HepG2 (cell line): ENCODE results near the gene PIKFYVE. TPM values are rescaled to one million over a fixed set of nuclear protein-coding genes. Genes with fewer than 3 reads are reported as not detected.

ENCODE experiments used
- FOSL1 ChIP-seq: sonication (generic); formaldehyde crosslinking; IDR thresholded peaks from 2 replicates; pipeline ENCODE4 v1.9.0; 2021; ENCODE audit warnings: missing genetic modification reagents, borderline replicate concordance
- FOXA1 ChIP-seq, 2 experiments: fragments of 450-650 bp in 1 of 2; sonication (generic) in 1 of 2; formaldehyde crosslinking in 1 of 2; IDR thresholded peaks; 2 replicates each; pipeline versions ENCODE4 v1.4.0 to v1.6.1; 2016 to 2020; ENCODE audit warnings: missing genetic modification reagents in 1 of 2
- HINFP ChIP-seq: sonication (generic); formaldehyde crosslinking; IDR thresholded peaks from 2 replicates; pipeline ENCODE4 v1.4.0; 2020; ENCODE audit warnings: low read depth, mild to moderate bottlenecking, missing genetic modification reagents
- JARID2 ChIP-seq: sonication (generic); formaldehyde crosslinking; IDR thresholded peaks from 2 replicates; pipeline ENCODE4 v1.8.1; 2023; ENCODE audit warnings: missing genetic modification reagents, inconsistent platforms; ENCODE audit not compliant: insufficient replicate concordance
- PHF8 ChIP-seq: sonication (generic); formaldehyde crosslinking; IDR thresholded peaks from 2 replicates; pipeline ENCODE4 v1.5.0; 2020; ENCODE audit warnings: missing genetic modification reagents
- REXO4 ChIP-seq: sonication (generic); formaldehyde crosslinking; IDR thresholded peaks from 2 replicates; pipeline ENCODE4 v1.8.0; 2022; ENCODE audit warnings: missing genetic modification reagents, mild to moderate bottlenecking, borderline replicate concordance
- SUZ12 ChIP-seq: fragments of 150-350 bp; IDR thresholded peaks from 2 replicates; pipeline ENCODE4 v1.6.1; 2014; ENCODE audit warnings: low read depth, low read length
- ZBTB1 ChIP-seq: sonication (generic); formaldehyde crosslinking; IDR thresholded peaks from 2 replicates; pipeline ENCODE4 v1.4.0; 2020; ENCODE audit warnings: missing genetic modification reagents, borderline replicate concordance
- ZNF124 ChIP-seq: sonication (generic); formaldehyde crosslinking; IDR thresholded peaks from 2 replicates; pipeline ENCODE4 v1.4.0; 2020; ENCODE audit warnings: missing genetic modification reagents
- ZNF282 ChIP-seq: fragments of 450-650 bp; IDR thresholded peaks from 2 replicates; pipeline ENCODE4 v1.6.1; 2018; ENCODE audit not compliant: partially characterized antibody
- ZNF331 ChIP-seq: sonication (generic); formaldehyde crosslinking; IDR thresholded peaks from 2 replicates; pipeline ENCODE4 v1.4.0; 2020; ENCODE audit warnings: missing genetic modification reagents
- ZNF430 ChIP-seq: sonication (generic); formaldehyde crosslinking; IDR thresholded peaks from 2 replicates; pipeline ENCODE4 v1.9.0; 2021; ENCODE audit warnings: mild to moderate bottlenecking, missing genetic modification reagents
- ZNF512 ChIP-seq: sonication (generic); formaldehyde crosslinking; IDR thresholded peaks from 2 replicates; pipeline ENCODE4 v1.4.0; 2020; ENCODE audit warnings: mild to moderate bottlenecking, missing genetic modification reagents
- ZNF616 ChIP-seq: sonication (generic); formaldehyde crosslinking; IDR thresholded peaks from 2 replicates; pipeline ENCODE4 v1.5.0; 2020; ENCODE audit warnings: low read depth, mild to moderate bottlenecking, missing genetic modification reagents
- ZNF644 ChIP-seq: IDR thresholded peaks from 2 replicates; pipeline ENCODE4 v1.6.1; 2016; ENCODE audit warnings: low read depth
- ZNF652 ChIP-seq: IDR thresholded peaks from 2 replicates; pipeline ENCODE4 v1.6.1; 2016; ENCODE audit warnings: low read depth, borderline replicate concordance
- ZNF850 ChIP-seq: sonication (generic); formaldehyde crosslinking; conservative IDR thresholded peaks from 2 replicates; pipeline ENCODE4 v1.9.0; 2021; ENCODE audit warnings: mild to moderate bottlenecking, missing genetic modification reagents
- polyA plus RNA-seq, 8 experiments: library from polyadenylated mRNA; depleted of rRNA in 3 of 8; stranded (reverse) in 7 of 8; unstranded in 1 of 8; fragments of >200 nt; fragmentation: Illumina TruSeq in 4 of 8; extraction: Trizol in 4 of 8; gene quantifications; 2 replicates each; pipeline versions ENCODE4 v1.2.1 to v1.2.3, GENCODE V29; 2011 to 2016; ENCODE audit warnings: low read depth in 4 of 8, missing spikeins in 1 of 8, mixed read lengths in 1 of 8; ENCODE audit not compliant: insufficient read depth in 1 of 8
- total RNA-seq, 5 experiments: library from RNA; depleted of rRNA; stranded (reverse); fragments of >200 nt; fragmentation: Illumina TruSeq; extraction: Trizol; gene quantifications; 2 replicates each; pipeline ENCODE4 v1.2.3, GENCODE V29; 2016; ENCODE audit warnings: low read depth in 1 of 5
- TF ChIP-seq, protein P1 (sequence below): sonication (generic); formaldehyde crosslinking; IDR thresholded peaks from 2 replicates; pipeline ENCODE4 v1.4.0; 2020; ENCODE audit warnings: missing genetic modification reagents
- TF ChIP-seq, protein P2 (sequence below): IDR thresholded peaks from 2 replicates; pipeline ENCODE4 v1.6.1; 2018; ENCODE audit warnings: missing genetic modification reagents, mild to moderate bottlenecking, missing compliant biosample characterization
- TF ChIP-seq, protein P3 (sequence below): sonication (generic); formaldehyde crosslinking; IDR thresholded peaks from 2 replicates; pipeline ENCODE4 v1.8.0; 2022; ENCODE audit warnings: missing genetic modification reagents, mild to moderate bottlenecking, inconsistent platforms, borderline replicate concordance

PIKFYVE gene
- total and polyA plus RNA-seq, 2 of the 13 experiments (the other 11 are each of a cell fraction or from before 2014, with no cell fraction given), result 20.2 to 21.7 TPM

GRCh38 chr2:208254118-208254870, 11.8 kb upstream of the PIKFYVE start (continued):
- TF ChIP-seq, protein P1, sequence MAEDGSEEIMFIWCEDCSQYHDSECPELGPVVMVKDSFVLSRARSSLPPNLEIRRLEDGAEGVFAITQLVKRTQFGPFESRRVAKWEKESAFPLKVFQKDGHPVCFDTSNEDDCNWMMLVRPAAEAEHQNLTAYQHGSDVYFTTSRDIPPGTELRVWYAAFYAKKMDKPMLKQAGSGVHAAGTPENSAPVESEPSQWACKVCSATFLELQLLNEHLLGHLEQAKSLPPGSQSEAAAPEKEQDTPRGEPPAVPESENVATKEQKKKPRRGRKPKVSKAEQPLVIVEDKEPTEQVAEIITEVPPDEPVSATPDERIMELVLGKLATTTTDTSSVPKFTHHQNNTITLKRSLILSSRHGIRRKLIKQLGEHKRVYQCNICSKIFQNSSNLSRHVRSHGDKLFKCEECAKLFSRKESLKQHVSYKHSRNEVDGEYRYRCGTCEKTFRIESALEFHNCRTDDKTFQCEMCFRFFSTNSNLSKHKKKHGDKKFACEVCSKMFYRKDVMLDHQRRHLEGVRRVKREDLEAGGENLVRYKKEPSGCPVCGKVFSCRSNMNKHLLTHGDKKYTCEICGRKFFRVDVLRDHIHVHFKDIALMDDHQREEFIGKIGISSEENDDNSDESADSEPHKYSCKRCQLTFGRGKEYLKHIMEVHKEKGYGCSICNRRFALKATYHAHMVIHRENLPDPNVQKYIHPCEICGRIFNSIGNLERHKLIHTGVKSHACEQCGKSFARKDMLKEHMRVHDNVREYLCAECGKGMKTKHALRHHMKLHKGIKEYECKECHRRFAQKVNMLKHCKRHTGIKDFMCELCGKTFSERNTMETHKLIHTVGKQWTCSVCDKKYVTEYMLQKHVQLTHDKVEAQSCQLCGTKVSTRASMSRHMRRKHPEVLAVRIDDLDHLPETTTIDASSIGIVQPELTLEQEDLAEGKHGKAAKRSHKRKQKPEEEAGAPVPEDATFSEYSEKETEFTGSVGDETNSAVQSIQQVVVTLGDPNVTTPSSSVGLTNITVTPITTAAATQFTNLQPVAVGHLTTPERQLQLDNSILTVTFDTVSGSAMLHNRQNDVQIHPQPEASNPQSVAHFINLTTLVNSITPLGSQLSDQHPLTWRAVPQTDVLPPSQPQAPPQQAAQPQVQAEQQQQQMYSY, result peak; percentile 81
- TF ChIP-seq SUZ12, result no peak
- no peak for TF ChIP-seq ZBTB1
- peak; percentile 32; the same call in 1 of the 2 replicates for TF ChIP-seq FOSL1 (CRISPR knock-in tag)
- TF ChIP-seq REXO4 (CRISPR knock-in tag), result peak; percentile 60; the same call in 1 of the 2 replicates
- peak; percentile 53 for TF ChIP-seq ZNF616 (CRISPR knock-in tag)
- TF ChIP-seq ZNF282, result no peak
- 0 out of 2 replicates have a peak, but pooled peaks have one; percentile 64 for TF ChIP-seq ZNF850 (CRISPR knock-in tag)
- TF ChIP-seq ZNF124 (CRISPR knock-in tag), result peak; percentile 74
- peak; percentile 70 for TF ChIP-seq ZNF331 (CRISPR knock-in tag)
- no peak for TF ChIP-seq FOXA1 (IDR thresholded peaks at IDR 0.05)
- peak; percentile 59; the same call in 1 of the 2 replicates for TF ChIP-seq FOXA1 (CRISPR knock-in tag; IDR thresholded peaks at IDR 0.05)
- no peak; the same call in 1 of the 2 replicates for TF ChIP-seq ZNF430 (CRISPR knock-in tag)
- peak; percentile 86 for TF ChIP-seq PHF8 (CRISPR knock-in tag)
- TF ChIP-seq ZNF512 (CRISPR knock-in tag), result peak; percentile 58; the same call in 1 of the 2 replicates
- TF ChIP-seq JARID2 (CRISPR knock-in tag), result peak; percentile 20
- TF ChIP-seq, protein P2, sequence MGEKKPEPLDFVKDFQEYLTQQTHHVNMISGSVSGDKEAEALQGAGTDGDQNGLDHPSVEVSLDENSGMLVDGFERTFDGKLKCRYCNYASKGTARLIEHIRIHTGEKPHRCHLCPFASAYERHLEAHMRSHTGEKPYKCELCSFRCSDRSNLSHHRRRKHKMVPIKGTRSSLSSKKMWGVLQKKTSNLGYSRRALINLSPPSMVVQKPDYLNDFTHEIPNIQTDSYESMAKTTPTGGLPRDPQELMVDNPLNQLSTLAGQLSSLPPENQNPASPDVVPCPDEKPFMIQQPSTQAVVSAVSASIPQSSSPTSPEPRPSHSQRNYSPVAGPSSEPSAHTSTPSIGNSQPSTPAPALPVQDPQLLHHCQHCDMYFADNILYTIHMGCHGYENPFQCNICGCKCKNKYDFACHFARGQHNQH (CRISPR knock-in tag), result peak; percentile 93
- TF ChIP-seq HINFP, result peak; percentile 79; the same call in 1 of the 2 replicates
- 0 out of 2 replicates have a peak, but pooled peaks have one; percentile 6 for TF ChIP-seq ZNF652 (CRISPR knock-in tag)
- TF ChIP-seq ZNF644 (CRISPR knock-in tag), result no peak; the same call in 1 of the 2 replicates
- TF ChIP-seq, protein P3, sequence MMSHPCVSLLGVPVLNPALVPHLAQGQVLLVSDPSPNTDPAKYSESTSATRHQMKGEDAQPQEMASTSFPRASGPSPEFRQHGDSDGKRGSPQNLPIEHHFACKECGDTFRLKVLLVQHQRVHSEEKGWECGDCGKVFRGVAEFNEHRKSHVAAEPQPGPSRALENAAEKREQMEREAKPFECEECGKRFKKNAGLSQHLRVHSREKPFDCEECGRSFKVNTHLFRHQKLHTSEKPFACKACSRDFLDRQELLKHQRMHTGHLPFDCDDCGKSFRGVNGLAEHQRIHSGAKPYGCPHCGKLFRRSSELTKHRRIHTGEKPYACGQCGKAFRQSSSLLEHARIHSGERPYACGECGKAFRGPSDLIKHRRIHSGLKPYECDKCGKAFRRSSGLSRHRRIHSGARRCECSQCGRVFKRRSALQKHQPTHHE, result peak; percentile 55; the same call in 1 of the 2 replicates
